GM13977 (cell line): ENCODE data around the gene AFF4.
"Not testable (repeated sequence)": the region's sequence is repeated elsewhere in the genome, so short reads cannot be mapped to it uniquely, and the experiment has no call there.

ENCODE experiments used
- DNase-seq: peaks from one replicate; pipeline ENCODE4 v3.0.0; 2012; ENCODE audit warnings: low spot score
- in situ Hi-C: fragments of 300-500 bp; cut with MboI; formaldehyde crosslinking; loops from one replicate; pipeline ENCODE4 v1.12.0; 2022; ENCODE audit warnings: low sequenced_read_pairs, low pct_unique_long_range_greater_than_20kb, mixed read lengths, inconsistent platforms; ENCODE audit not compliant: unreplicated experiment
- TF ChIP-seq, protein P1 (sequence below): IDR thresholded peaks from 2 replicates; pipeline ENCODE4 v1.5.1; 2012; ENCODE audit warnings: mild to moderate bottlenecking, control low read depth; ENCODE audit not compliant: insufficient read depth; ENCODE audit errors: extremely low read depth, missing control alignments

Gene AFF4

DNA sequence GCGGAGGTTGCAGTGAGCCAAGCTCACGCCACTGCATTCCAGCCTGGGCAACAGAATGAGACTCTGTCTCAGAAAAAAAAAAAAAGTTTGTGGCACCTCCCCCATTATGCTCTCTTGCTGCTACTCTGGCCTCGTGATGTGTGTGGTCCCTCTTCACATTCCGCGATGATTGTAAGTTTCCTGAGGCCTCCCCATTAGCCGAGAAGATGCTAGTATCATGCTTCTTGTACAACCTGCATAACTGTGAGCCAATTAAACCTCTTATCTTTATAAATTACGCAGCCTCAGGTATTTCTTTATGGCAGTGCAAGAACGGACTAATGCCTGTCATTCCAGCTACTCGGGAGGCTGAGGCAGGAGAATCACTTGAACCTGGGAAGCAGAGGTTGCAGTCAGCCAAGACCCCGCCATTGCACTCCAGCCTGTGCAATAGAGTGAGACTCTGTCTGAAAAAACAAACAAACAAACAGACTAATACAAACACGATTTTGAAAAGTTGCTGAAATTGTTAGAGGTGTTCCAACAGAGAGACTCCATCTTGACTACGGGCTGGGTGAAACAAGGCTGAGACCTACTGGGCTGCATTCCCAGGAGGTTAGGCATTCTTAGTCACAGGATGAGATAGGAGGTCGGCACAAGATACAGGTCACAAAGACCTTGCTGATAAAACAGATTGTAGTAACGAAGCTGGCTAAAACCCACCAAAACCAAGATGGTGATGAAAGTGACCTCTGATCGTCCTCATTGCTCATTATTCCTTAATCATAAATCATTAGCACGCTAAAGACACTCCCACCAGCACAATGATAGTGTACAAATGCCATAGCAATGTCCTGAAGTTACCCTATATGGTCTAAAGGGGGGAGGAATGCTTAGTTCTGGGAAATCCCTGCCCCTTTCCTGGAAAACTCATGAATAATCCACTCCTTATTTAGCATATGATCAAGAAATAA is 8.3 kb upstream of the AFF4 start:
- TF ChIP-seq, protein P1, sequence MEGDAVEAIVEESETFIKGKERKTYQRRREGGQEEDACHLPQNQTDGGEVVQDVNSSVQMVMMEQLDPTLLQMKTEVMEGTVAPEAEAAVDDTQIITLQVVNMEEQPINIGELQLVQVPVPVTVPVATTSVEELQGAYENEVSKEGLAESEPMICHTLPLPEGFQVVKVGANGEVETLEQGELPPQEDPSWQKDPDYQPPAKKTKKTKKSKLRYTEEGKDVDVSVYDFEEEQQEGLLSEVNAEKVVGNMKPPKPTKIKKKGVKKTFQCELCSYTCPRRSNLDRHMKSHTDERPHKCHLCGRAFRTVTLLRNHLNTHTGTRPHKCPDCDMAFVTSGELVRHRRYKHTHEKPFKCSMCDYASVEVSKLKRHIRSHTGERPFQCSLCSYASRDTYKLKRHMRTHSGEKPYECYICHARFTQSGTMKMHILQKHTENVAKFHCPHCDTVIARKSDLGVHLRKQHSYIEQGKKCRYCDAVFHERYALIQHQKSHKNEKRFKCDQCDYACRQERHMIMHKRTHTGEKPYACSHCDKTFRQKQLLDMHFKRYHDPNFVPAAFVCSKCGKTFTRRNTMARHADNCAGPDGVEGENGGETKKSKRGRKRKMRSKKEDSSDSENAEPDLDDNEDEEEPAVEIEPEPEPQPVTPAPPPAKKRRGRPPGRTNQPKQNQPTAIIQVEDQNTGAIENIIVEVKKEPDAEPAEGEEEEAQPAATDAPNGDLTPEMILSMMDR: no peak
- in situ Hi-C loops: no loop called here
- no peak for DNase-seq

- TF ChIP-seq, protein P1: no peak
- in situ Hi-C loops: no loop called here
- DNase-seq: no peak
Measured at GRCh38 chr5:132965120-132965519, 1.7 kb upstream of the AFF4 start.

DNA sequence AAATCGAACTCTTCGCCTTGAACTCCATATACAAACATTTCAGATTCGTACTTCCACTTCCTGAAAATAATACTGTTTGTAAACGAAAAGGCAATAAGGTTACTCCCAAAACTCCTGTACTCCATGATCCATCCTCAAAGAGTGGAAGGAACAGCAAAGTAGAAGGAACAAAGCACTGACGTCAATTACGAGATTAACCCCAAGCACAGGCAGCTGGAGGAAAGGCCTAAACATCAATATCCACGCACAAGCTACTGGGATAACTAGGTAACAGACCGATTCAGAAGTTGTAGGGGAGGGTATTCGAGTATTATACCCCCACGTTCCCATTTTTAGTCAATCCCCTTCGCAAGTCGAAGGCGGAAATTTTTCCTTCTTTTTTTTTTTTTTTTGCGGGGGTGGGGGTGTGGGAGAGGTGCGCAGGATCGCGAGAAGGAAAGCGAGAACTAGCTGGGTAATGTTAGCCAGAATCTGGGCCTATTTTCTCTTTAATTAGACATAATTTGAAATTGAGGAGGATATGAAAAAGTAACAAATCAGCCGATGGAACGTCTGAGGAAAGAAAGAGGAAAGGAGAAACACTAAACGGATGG is 909 bp downstream of the AFF4 start:
- TF ChIP-seq, protein P1: no peak
- in situ Hi-C loops: no loop called here
- DNase-seq: peak; percentile 31

- TF ChIP-seq, protein P1: no peak
- in situ Hi-C loops: no loop called here
- DNase-seq: no peak
Measured at GRCh38 chr5:132961887-132962286, 1.5 kb downstream of the AFF4 start.

- DNase-seq, in situ Hi-C loops: not testable (repeated sequence)
Measured at GRCh38 chr5:132961123-132961815, 2.2 kb downstream of the AFF4 start.

GRCh38 chr5:132956166-132956799 is 7.2 kb downstream of the AFF4 start:
- in situ Hi-C loops, DNase-seq: not testable (repeated sequence)

DNA sequence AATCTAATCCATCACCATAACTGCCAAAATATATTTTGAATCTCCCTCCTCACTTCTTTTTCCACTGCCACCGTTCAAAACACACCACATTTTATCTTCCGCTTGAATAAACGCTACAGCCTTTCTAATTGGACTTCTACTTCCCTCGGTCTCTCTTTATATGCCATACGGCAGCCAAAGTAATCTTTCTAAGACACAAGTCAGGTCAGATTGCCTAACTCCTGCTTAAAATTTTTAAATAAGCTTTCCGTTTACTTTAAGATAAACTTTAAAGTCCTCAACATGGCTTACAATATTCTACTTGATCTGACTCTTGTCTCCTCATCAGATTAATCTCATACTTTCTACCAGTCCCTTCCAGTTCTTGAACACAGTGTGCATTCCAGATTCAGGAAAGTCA is 9.7 kb downstream of the AFF4 start:
- in situ Hi-C loops: no loop called here
- TF ChIP-seq, protein P1: no peak
- no peak for DNase-seq
